Neuronal stem cell (in vitro differentiated cells): ENCODE results near the gene ATRN.

Experiments used
- DNase-seq: peaks from one replicate; pipeline ENCODE4 v3.0.0-alpha.2; 2013; ENCODE audit warnings: low spot score
- H2AFZ ChIP-seq: one replicate; pipeline ENCODE4 v1.6.1; 2013; ENCODE audit warnings: mild to moderate bottlenecking, low read length, inconsistent platforms
- H2AK5ac ChIP-seq: 2 replicates; pipeline ENCODE4 v1.6.1; 2013; ENCODE audit warnings: low read depth, mild to moderate bottlenecking, inconsistent platforms, low read length, moderate library complexity, mixed read lengths
- H2BK120ac ChIP-seq: 2 replicates; pipeline ENCODE4 v1.6.1; 2013; ENCODE audit warnings: low read depth, mild to moderate bottlenecking, inconsistent platforms, low read length, moderate library complexity, mixed read lengths
- H2BK12ac ChIP-seq: one replicate; pipeline ENCODE4 v1.6.1; 2013; ENCODE audit warnings: low read length, inconsistent platforms
- H2BK15ac ChIP-seq: 2 replicates; pipeline ENCODE4 v1.6.1; 2013; ENCODE audit warnings: mild to moderate bottlenecking, low read length, inconsistent platforms, mixed read lengths
- H2BK5ac ChIP-seq: one replicate; pipeline ENCODE4 v1.6.1; 2013; ENCODE audit warnings: inconsistent platforms, mild to moderate bottlenecking, low read length, moderate library complexity
- H3K14ac ChIP-seq: one replicate; pipeline ENCODE4 v1.6.1; 2013; ENCODE audit warnings: low read length, inconsistent platforms
- H3K18ac ChIP-seq: 2 replicates; pipeline ENCODE4 v1.6.1; 2013; ENCODE audit warnings: low read length, inconsistent platforms
- H3K23ac ChIP-seq: 2 replicates; pipeline ENCODE4 v1.6.1; 2013; ENCODE audit warnings: low read depth, mild to moderate bottlenecking, mixed read lengths, low read length, inconsistent platforms; ENCODE audit not compliant: poor library complexity
- H3K27ac ChIP-seq: replicated peaks from 3 replicates; pipeline ENCODE4 v1.5.1; 2013; ENCODE audit warnings: low read length, inconsistent platforms
- H3K27me3 ChIP-seq, 3 experiments: 2 replicates each; pipeline ENCODE4 v1.6.1; 2013; ENCODE audit warnings: low read length in 3 of 3, mild to moderate bottlenecking in 2 of 3, inconsistent platforms in 1 of 3, low read depth in 1 of 3, mixed read lengths in 1 of 3, moderate library complexity in 1 of 3; ENCODE audit not compliant: control insufficient read depth in 3 of 3, insufficient read depth in 3 of 3
- H3K36me3 ChIP-seq, 2 donors: replicated peaks in 1 of 2; 2 replicates each; pipeline ENCODE4 v1.6.1; 2013; ENCODE audit warnings: low read length in 2 of 2; ENCODE audit not compliant: control insufficient read depth in 2 of 2, insufficient read depth in 2 of 2
- H3K4ac ChIP-seq: 2 replicates; pipeline ENCODE4 v1.6.1; 2013; ENCODE audit warnings: inconsistent platforms, mild to moderate bottlenecking, low read length, moderate library complexity
- H3K4me1 ChIP-seq, 2 donors: 1 replicate in 1 of 2; 2 replicates in 1 of 2; pipeline ENCODE4 v1.6.1; 2013; ENCODE audit warnings: low read length in 2 of 2, low read depth in 1 of 2; ENCODE audit not compliant: control insufficient read depth in 2 of 2, insufficient read depth in 1 of 2
- H3K4me2 ChIP-seq: one replicate; pipeline ENCODE4 v1.6.1; 2013; ENCODE audit warnings: mild to moderate bottlenecking, low read length, inconsistent platforms; ENCODE audit not compliant: insufficient read depth, poor library complexity, severe bottlenecking
- H3K4me3 ChIP-seq, 2 donors: 2 replicates each; pipeline ENCODE4 v1.5.1; 2013; ENCODE audit warnings: low read length in 2 of 2, mild to moderate bottlenecking in 2 of 2, inconsistent platforms in 1 of 2, moderate library complexity in 1 of 2
- H3K79me1 ChIP-seq: one replicate; pipeline ENCODE4 v1.6.1; 2013; ENCODE audit warnings: low read depth, mild to moderate bottlenecking, inconsistent platforms, low read length, moderate library complexity
- H3K9ac ChIP-seq: one replicate; pipeline ENCODE4 v1.6.1; 2013; ENCODE audit warnings: mild to moderate bottlenecking, low read depth, low read length, inconsistent platforms; ENCODE audit not compliant: poor library complexity
- H3K9me3 ChIP-seq, 2 donors: replicated peaks in 1 of 2; 2 replicates each; pipeline versions ENCODE3 to v1.6.1; 2013; ENCODE audit warnings: low read length in 2 of 2, mild to moderate bottlenecking in 2 of 2, inconsistent platforms in 1 of 2, low read depth in 1 of 2, mixed read lengths in 1 of 2, moderate library complexity in 1 of 2; ENCODE audit not compliant: control insufficient read depth in 2 of 2, insufficient read depth in 1 of 2
- H4K8ac ChIP-seq: one replicate; pipeline ENCODE4 v1.6.1; 2013; ENCODE audit warnings: low read depth, mild to moderate bottlenecking, inconsistent platforms, low read length, moderate library complexity
- H4K91ac ChIP-seq: one replicate; pipeline ENCODE4 v1.6.1; 2013; ENCODE audit warnings: low read length, low read depth, mild to moderate bottlenecking, inconsistent platforms; ENCODE audit not compliant: poor library complexity
- WGBS, 2 donors: extraction: QIAGEN DNeasy Blood & Tissue Kit; methylation state at CpG; one replicate each; pipeline ENCODE4 v1.1.7; 2013; ENCODE audit warnings: missing lambda C conversion rate in 2 of 2, mixed read lengths in 1 of 2; ENCODE audit not compliant: insufficient read length in 2 of 2, insufficient replicate concordance in 1 of 2; ENCODE audit errors: extremely low coverage in 2 of 2; 5-methylcytosine and 5-hydroxymethylcytosine counted together

Gene ATRN

DNA sequence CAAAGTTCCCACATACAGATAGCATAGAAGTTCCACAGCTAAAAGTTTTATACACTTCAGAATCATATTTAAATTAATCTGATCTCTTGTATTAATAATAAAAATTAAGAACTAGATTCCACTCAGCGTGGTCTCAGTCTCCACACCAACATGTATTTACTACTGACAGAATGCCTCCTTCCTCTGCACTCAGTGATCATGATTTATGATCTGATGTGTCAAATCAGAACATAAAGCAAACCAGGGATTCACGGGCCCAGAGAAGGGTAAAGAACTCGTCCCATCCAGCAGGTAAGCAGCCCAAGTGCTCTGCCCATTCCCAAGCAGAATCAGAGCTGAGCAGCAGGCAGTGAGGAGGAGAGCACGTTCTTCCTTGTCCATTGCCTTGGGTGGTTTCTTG, 14.2 kb upstream of the ATRN start:
- no peak overlapping the region for H3K4me2 ChIP-seq
- WGBS, 2 donors, result no CpG with 5 or more reads among the region's 4 CpGs

DNA sequence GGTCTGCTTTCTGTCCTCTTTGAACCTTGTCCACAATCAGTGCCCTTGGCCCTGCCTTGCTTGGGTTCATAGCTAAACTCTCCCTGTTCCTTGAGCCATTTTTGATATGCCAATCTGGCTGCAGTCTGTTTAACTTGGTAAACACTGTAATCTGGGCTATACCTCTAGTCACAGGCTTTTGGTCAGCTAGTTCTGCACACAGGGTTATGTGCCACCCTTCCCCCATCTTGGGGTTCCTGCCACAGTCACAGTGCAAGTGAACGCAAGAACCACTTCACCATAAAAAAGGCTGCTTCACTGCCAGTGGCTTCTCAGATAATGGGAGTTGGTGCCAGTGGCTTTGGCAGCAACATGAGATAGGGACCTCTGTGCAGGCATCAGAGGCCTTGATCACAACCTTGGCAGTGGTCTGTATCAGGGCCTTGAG, 10.9 kb upstream of the ATRN start:
- Histone ChIP-seq H2BK15ac (no peak overlapping the region), H3K27ac (no peak overlapping the region), H2BK12ac (no peak overlapping the region), H2BK5ac (no peak overlapping the region), H3K79me1 (no peaks in the 10 kb centered on the region), H4K91ac (no peak overlapping the region), H3K36me3 (no peaks in the 10 kb centered on the region), H3K4ac (no peak overlapping the region), H3K23ac (no peak overlapping the region), H2AK5ac (no peak overlapping the region), H2AFZ (no peak overlapping the region), H3K9ac (no peak overlapping the region), H3K14ac (no peak overlapping the region), H2BK120ac (no peak overlapping the region), H3K9me3 (no peaks in the 10 kb centered on the region), H3K18ac (no peak overlapping the region), H3K27me3 (peaks cover 0 to 21% (median 0%) of the 10 kb centered on the region in 3 experiments), H3K4me3 (no peak overlapping the region), H4K8ac (no peak overlapping the region), H3K4me2 (no peak overlapping the region), H3K4me1 (peaks cover 6 to 7% of the 10 kb centered on the region in 2 donors)
- WGBS, 2 donors, result no CpG with 5 or more reads among the region's 1 CpG
- DNase-seq, result no peak

More for the DNA sequence above, 14.2 kb upstream of the ATRN start:
- no peak overlapping the region for H3K18ac ChIP-seq
- no peak overlapping the region for H3K4ac ChIP-seq
- H3K27me3 ChIP-seq, result peaks cover 0 to 21% (median 0%) of the 10 kb centered on the region in 3 experiments
- H3K79me1 ChIP-seq, result no peaks in the 10 kb centered on the region
- H2BK5ac ChIP-seq, result no peak overlapping the region
- no peak overlapping the region for H3K27ac ChIP-seq
- H2BK12ac ChIP-seq, result no peak overlapping the region
- H2AK5ac ChIP-seq, result no peak overlapping the region
- H3K4me3 ChIP-seq, result no peak overlapping the region
- no peak overlapping the region for H2AFZ ChIP-seq
- H3K9ac ChIP-seq, result no peak overlapping the region
- no peak overlapping the region for H3K23ac ChIP-seq
- H4K8ac ChIP-seq, result no peak overlapping the region
- no peak overlapping the region for H2BK15ac ChIP-seq
- H3K36me3 ChIP-seq, result no peaks in the 10 kb centered on the region
- DNase-seq, result no peak
- no peak overlapping the region for H4K91ac ChIP-seq
- peaks cover 6 to 16% of the 10 kb centered on the region in 2 donors for H3K4me1 ChIP-seq
- no peak overlapping the region for H3K14ac ChIP-seq
- H2BK120ac ChIP-seq, result peak overlapping the region; percentile 6
- no peaks in the 10 kb centered on the region for H3K9me3 ChIP-seq

DNA sequence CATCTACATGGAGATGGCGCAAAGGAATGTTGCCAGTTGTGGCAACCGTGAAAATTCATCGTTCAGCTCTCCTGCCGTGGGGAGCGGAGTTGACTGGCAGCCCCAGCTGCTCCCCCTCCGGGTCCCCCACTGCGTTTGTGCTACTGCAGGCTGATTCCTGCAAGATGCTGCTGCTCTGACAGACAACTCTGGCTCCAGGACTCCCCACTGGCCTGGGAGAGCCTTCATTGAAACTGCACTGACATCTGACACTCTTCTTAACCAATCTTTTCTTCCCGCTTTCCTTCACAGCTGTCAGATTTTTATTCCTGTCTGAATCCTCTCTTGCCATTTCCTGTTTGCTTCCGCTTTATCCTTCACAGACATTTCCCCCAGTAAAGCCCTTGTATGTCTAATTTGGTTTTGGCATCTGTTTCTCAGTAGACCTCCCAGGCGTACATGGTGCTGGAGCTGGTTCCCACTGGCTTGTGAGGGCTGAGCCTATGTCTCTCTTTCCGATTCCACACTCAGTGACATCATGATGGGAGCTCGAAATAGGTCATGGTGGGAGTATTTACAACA, 9.5 kb upstream of the ATRN start:
- H4K91ac ChIP-seq, result no peak overlapping the region
- no peak overlapping the region for H2AK5ac ChIP-seq
- no peak overlapping the region for H2BK12ac ChIP-seq
- no peak overlapping the region for H3K23ac ChIP-seq
- no peak overlapping the region for H3K9ac ChIP-seq
- H3K18ac ChIP-seq, result peak overlapping the region; percentile 52
- peaks cover 0 to 25% (median 0%) of the 10 kb centered on the region in 3 experiments for H3K27me3 ChIP-seq
- WGBS, 2 donors, result no CpG with 5 or more reads among the region's 12 CpGs
- no peak overlapping the region for H3K4me3 ChIP-seq
- H3K4me1 ChIP-seq, result peaks cover 6 to 7% of the 10 kb centered on the region in 2 donors
- no peak overlapping the region for H3K4me2 ChIP-seq
- H3K36me3 ChIP-seq, result no peaks in the 10 kb centered on the region
- H3K9me3 ChIP-seq, result no peaks in the 10 kb centered on the region
- no peak overlapping the region for H2BK15ac ChIP-seq
- no peak overlapping the region for H3K27ac ChIP-seq
- H2AFZ ChIP-seq, result peak overlapping the region; percentile 85
- H3K79me1 ChIP-seq, result no peaks in the 10 kb centered on the region
- no peak overlapping the region for H4K8ac ChIP-seq
- no peak overlapping the region for H3K14ac ChIP-seq
- DNase-seq, result no peak
- no peak overlapping the region for H2BK120ac ChIP-seq
- H3K4ac ChIP-seq, result no peak overlapping the region
- H2BK5ac ChIP-seq, result no peak overlapping the region

DNA sequence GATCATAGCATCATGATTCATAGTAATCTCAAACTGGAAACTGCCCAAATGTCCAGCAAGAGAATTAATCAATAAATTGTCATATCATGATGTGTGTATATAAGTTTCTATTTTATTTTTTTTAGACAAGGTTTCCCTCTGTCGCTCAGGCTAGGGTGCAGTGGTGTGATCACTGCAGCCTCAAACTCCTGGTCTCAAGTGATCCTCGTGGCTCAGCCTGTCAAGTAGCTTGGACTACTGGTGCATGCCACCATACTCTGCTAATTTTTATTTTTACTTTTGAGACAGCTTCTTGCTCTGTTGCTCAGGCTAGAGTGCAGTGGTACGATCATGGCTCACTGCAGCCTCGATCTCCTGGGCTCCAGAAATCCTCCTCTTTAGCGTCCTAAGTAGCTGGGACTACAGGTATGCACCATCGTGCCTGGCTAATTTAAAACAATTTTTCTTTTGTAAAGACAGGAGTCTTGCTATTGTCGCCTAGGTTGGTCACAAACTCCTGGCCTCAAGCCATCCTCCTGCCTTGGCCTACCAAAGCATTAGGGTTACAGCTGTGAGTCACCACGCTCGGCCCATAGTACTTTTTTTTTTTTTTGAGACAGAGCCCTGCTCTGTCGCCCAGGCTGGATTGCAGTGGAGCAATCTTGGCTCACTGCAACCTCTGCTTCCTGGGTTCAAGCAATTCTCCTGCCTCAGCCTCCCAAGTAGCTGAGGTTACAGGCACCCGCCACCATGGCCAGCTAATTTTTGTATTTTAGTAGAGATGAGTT, 8.7 kb upstream of the ATRN start:
- H3K4me2 ChIP-seq, result no peak overlapping the region
- H2BK12ac ChIP-seq, result no peak overlapping the region
- peaks cover 6 to 7% of the 10 kb centered on the region in 2 donors for H3K4me1 ChIP-seq
- no peak overlapping the region for H3K18ac ChIP-seq
- peaks cover 0 to 19% (median 0%) of the 10 kb centered on the region in 3 experiments for H3K27me3 ChIP-seq
- no peak overlapping the region for H2AK5ac ChIP-seq
- no peak overlapping the region for H3K4ac ChIP-seq
- no peaks in the 10 kb centered on the region for H3K79me1 ChIP-seq
- H2BK15ac ChIP-seq, result no peak overlapping the region
- no peak overlapping the region for H3K23ac ChIP-seq
- DNase-seq, result no peak
- no peak overlapping the region for H4K8ac ChIP-seq
- H2BK120ac ChIP-seq, result no peak overlapping the region
- no CpG with 5 or more reads among the region's 11 CpGs for WGBS, 2 donors
- no peak overlapping the region for H3K27ac ChIP-seq
- H3K14ac ChIP-seq, result no peak overlapping the region
- H2BK5ac ChIP-seq, result no peak overlapping the region
- no peak overlapping the region for H3K9ac ChIP-seq
- no peak overlapping the region for H3K4me3 ChIP-seq
- H3K9me3 ChIP-seq, result no peaks in the 10 kb centered on the region
- H2AFZ ChIP-seq, result peak overlapping the region; percentile 85
- no peaks in the 10 kb centered on the region for H3K36me3 ChIP-seq
- no peak overlapping the region for H4K91ac ChIP-seq
